Fibroblast of skin of back (primary cell): ENCODE data around the gene PQBP1. TPM values are rescaled to one million over a fixed set of nuclear protein-coding genes. Genes with fewer than 3 reads are reported as not detected.
"Not testable (repeated sequence)": the region's sequence is repeated elsewhere in the genome, so short reads cannot be mapped to it uniquely, and the experiment has no call there.

Experiments
- DNase-seq: peaks from one replicate; pipeline ENCODE4 v3.0.0-alpha.2; 2013
- polyA plus RNA-seq, 2 experiments: library from polyadenylated mRNA; unstranded; fragments of 120-200 nt; gene quantifications; one replicate each; pipeline ENCODE4 v1.2.1, GENCODE V29; 2013; ENCODE audit not compliant: insufficient read length in 2 of 2

Gene PQBP1
- 70.6 TPM for polyA plus RNA-seq (2013, experiment 1 of 2; ENCODE audit: insufficient read length)
- polyA plus RNA-seq (2013, experiment 2 of 2; ENCODE audit: insufficient read length), result 43.7 TPM

DNA sequence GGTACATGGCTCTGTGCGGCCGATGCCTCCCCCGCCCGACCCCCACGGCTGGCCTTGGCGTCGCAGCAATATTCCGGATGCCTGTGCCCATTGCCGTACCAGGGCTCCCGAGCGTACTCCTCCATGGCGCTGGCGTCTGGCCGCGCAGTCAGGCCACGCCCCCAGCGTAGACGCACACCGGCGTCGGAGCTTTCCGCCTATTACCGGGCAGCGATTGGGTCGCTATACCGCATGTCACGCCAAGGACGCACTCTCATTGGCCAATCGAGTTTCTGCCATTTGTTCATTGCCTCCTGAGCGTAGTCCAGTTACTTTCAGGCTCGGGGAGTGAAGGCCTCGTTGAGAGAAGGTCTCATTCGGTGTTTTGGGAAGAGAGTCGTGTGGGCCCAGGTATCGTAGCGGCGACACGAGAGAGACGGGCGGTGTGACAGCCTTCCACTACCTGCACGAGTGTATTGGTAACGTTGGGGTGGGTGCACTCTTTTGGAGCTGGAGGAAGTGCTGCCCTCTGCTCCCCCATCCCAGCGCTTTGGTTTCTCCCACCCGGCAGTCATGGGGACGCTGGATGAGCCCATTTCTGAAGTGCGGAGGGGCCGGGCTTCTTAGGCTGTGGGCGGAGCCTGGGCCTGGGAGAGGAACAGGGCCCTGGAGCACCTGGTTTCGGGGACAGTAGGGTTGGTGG is at the start of gene PQBP1, which contains the start of gene TIMM17B:
Gene PQBP1 (plus strand): TSS at position 306 of the 682 bp plus-strand sequence. CDS start 580 bp downstream, outside the sequence.
Gene TIMM17B (minus strand): TSS at position 144 of the 682 bp plus-strand sequence. CDS start 19 bp downstream, at position 125.
- DNase-seq, result peak; percentile 97

DNA sequence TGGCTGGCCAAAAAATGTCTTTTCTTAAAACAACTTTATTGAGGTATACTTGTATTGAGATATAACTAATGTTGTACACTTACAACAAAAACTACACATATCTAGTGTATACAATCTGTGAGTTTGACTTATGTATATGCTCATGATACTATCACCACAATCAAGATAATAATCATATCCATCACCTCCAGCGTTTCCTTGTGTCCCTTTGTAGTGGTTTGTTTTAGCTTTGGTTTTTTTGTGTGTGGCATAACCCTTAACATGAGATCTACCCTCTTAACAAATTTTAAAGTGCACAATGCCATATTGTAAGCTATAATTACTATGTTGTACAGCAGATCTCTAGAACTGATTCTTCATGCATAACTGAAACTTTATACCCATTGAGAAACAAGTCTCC is 48.9 kb upstream of the PQBP1 start:
- no peak for DNase-seq

GRCh38 chrX:48852857-48853256 is 44.9 kb upstream of the PQBP1 start:
- no peak for DNase-seq

DNA sequence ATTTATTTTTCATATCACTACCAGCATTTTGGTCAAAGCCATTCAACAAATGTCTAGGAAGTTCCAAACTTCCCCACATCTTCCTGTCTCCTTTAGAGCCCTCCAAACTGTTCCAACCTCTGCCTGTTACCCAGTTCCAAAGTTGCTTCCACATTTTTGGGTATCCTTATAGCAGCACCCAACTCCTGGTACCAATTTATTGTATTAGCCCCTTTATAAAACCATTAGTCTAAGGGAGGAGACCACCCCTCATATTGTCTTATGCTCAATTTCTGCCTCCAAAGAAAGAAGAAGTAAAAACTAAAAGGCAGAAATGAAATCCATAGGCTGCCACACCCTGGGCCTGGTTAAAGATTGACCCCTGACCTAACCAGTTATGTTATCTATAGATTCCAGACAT is 44.2 kb upstream of the PQBP1 start:
- not testable (repeated sequence) for DNase-seq

DNA sequence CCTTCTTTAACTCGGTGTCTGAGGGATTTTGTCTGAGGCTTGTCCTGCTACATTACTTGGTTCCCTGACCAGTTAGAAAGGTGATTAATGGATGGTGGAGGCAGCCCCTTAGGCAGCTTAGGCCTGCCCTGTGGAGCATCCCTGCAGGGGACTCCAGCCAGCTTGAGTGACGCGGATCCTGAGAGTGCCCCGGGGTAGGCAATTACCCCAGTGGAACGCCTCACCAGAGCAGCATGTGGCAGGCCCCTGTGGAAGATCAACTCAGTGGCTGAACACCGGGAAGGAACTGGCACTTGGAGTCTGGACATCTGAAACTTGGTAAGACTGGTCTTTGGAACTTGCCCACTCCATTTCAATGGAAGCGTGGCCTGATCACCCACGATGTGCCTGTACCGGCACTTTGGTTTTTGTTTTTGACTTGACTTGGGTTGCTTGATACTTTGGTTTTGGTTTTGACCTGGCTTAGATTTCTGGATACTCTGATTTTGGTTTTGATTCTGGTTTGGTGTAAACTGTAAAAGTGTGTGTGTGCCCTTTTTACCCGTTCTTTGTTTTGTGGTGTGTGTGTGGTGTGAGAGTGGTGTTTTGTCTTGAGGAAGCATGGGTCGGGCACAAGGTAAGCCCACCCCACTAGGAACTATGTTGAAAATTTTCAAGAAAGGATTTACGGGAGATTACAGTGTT is 43.5 kb upstream of the PQBP1 start:
- not testable (repeated sequence) for DNase-seq

- no peak for DNase-seq
Observed at GRCh38 chrX:48854898-48855297, 42.8 kb upstream of the PQBP1 start.

DNA sequence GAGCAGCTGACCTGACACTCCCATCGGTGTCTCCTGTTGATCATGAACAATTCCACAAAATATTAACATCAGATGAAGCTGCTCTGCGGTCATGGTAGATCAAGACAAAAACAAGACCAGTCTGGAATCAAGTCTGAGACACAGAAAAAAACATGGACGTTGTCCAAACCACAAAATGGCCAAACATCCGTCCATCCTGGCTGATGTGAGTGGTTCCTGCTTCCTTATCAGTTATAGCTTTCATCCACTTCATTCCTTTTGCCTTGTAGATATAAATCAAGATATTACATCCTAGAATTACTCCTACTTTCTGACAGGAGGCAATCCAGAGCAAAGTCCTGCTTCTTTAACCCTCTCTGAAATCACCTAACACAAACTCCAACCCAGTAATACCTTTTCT is 33.5 kb upstream of the PQBP1 start:
- peak; percentile 17 for DNase-seq

DNA sequence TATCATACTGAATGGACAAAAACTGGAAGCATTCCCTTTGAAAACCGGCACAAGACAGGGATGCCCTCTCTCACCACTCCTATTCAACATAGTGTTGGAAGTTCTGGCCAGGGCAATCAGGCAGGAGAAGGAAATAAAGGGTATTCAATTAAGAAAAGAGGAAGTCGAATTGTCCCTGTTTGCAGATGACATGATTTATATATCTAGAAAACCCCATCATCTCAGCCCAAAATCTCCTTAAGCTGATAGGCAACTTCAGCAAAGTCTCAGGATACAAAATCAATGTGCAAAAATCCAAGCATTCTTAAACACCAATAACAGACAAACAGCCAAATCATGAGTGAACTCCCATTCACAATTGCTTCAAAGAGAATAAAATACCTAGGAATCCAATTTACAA is 25.7 kb upstream of the PQBP1 start:
- DNase-seq, result not testable (repeated sequence)

- DNase-seq, result not testable (repeated sequence)
Observed at GRCh38 chrX:48876944-48877343, 20.8 kb upstream of the PQBP1 start.

GRCh38 chrX:48883729-48884128 is 14.0 kb upstream of the PQBP1 start:
- DNase-seq, result no peak

DNA sequence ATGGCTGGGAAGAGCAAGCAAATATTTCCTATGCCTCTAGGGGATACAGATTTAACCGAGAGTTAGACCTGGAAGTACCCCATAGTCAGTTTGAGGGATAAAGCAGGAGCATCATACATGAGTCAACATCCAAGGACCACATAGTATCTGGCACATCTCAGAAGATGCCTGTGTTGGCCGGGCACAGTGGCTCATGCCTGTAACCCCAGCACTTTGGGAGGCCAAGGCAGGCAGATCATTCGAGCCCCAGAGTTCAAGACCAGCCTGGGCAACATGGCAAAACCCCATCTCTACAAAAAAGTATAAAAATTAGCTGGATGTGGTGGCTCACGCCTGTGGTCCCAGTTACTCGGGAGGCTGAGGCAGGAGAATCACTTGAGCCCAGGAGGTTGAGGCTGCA is 11.1 kb upstream of the PQBP1 start:
- DNase-seq, result not testable (repeated sequence)

GRCh38 chrX:48890296-48890925 is 7.3 kb upstream of the PQBP1 start:
- DNase-seq, result no peak

DNA sequence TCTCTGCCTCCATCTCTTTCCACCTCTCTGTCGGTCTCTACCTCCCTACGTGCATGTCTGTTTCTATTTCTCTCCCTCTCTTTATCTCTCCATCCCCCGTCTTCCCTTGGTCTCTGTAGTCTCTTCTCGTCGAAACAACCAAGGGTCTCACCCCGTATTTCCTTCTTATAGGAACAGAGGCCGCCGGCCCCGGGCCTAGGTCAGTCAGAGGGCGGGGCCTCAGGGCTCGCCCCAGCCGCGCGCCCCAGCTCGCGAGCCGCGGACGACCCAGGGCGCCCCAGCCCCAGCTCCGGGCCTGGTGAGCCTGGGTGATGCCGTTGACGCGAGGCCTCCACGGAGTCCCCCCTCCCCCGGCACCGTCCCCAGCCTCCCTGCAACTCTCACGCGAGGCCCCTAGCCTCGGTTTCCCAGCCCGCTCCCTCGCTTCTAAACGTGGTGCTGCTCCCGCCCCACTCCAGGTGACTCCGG is 6.8 kb upstream of the PQBP1 start:
- no peak for DNase-seq

GRCh38 chrX:48891402-48892288 is 6.1 kb upstream of the PQBP1 start:
- DNase-seq, result peak; percentile 86

DNA sequence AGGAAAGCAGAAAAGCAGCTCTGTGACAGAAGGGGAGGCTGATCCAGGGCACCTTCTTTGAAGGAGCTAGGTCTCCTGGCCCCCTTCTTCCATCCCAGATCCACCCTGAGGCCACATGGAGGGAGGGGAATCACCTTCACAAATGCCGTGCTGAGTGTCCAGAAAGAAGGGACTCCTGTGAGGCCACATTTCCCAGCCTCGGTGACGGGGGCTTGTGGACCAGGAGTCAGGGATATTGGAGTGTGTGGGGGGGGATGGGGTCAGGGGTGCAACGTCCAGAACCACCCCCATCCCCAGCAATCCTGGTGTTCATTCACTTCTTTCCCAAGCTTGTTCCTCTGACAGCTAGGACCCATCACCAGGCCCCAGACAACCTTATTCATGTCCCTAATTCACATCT is 4.8 kb upstream of the PQBP1 start:
- DNase-seq, result no peak

GRCh38 chrX:48893556-48894348 is 4.0 kb upstream of the PQBP1 start:
- no peak for DNase-seq

DNA sequence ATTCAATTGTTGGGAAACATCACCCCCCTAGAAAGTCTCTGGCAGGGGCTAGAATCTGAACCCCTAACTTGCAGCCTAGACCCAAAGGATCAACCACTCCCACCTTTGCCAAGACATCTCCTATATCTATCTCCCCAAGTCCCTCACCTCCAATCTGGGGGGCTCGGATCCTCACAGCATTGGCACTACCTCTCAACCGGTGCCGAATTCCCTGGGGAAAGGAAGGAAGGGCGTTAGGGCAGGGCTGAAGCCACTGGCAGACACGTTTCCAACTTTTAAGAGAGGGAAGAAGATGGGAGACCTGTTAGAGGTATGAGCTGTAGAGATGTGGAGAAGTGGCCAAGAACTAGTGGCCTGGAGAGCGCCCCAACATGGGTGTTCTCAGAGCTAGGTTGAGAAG is 2.8 kb upstream of the PQBP1 start:
- no peak for DNase-seq

GRCh38 chrX:48896611-48897011 is 1.1 kb upstream of the PQBP1 start:
- no peak for DNase-seq

GRCh38 chrX:48897157-48897624 is 539 bp upstream of the PQBP1 start:
- peak; percentile 70 for DNase-seq

DNA sequence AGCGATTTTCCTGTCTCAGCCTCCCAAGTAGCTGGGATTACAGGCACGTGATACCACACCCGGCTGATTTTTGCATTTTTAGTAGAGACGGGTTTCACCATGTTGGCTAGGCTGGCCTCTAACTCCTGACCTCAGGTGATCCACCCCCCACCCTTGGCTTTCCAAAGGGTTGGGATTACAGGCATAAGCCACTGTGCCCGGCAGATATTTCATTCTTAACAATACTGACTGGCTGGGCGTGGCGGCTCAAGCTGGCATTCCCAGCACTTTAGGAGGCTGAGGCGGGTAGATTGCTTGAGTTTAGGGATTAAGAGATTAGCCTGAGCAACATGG is 1.3 kb downstream of the PQBP1 start:
- no peak for DNase-seq

- DNase-seq, result no peak
Observed at GRCh38 chrX:48901069-48901468, 3.3 kb downstream of the PQBP1 start.
